Peyer's patch (tissue), 4 donors: ENCODE measurements around the gene TSSC4.

Experiments used
- CTCF ChIP-seq, 6 experiments: fragments of 450-650 bp in 4 of 6; fragments of 200-600 bp in 2 of 6; sonication (generic) in 1 of 6; IDR thresholded peaks; one replicate each; pipeline ENCODE4 v1.5.1; 2017 to 2019; ENCODE audit warnings: antibody characterized with exemption in 6 of 6, mild to moderate bottlenecking in 3 of 6, moderate library complexity in 1 of 6
- POLR2A ChIP-seq, 2 donors: fragments of 450-650 bp; IDR thresholded peaks; one replicate each; pipeline ENCODE4 v1.5.1; 2017; ENCODE audit warnings: antibody characterized with exemption in 2 of 2, mild to moderate bottlenecking in 2 of 2, moderate library complexity in 2 of 2

GRCh38 chr11:2379466-2380174 is 20.9 kb upstream of the TSSC4 start:
- TF ChIP-seq CTCF (IDR thresholded peaks at IDR 0.05) (no peak), POLR2A (IDR thresholded peaks at IDR 0.05) (no peak)
